ENCODE data around the gene GPR37.

Gene GPR37

DNA sequence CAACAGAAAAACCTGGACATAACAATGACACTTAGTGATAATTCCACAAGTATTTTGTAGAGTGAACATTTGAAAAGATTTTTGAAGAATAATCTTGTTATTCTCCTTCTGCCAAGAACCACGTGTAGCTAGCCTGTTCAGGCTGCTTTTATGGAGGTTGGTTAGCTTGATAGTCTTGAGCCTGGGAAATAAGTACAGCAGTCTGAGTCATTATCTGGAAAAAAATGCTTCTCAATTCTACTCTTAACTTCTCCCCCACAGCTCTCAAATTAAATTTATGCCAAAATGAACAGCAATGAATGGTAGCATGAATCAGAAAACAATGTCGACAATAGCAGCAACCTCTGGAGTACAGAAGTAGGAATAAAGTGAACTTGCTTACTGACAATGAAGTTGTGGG, 63.2 kb downstream of the GPR37 start:
- no peaks in the 10 kb centered on the region for H3F3A ChIP-seq (ENCODE audit: insufficient read depth)
- no peak overlapping the region for H3K4me2 ChIP-seq (ENCODE audit: low read depth, low read length, poor library complexity, severe bottlenecking)
- H3K4me3 ChIP-seq (ENCODE audit: insufficient read depth, low read length, poor library complexity, severe bottlenecking), result no peak overlapping the region
- no peak overlapping the region for H2AFZ ChIP-seq (ENCODE audit: low read depth, low read length, severe bottlenecking)
- H4K20me1 ChIP-seq (ENCODE audit: low read depth, low read length), result no peaks in the 10 kb centered on the region
- H3K9me2 ChIP-seq (replicated peaks; ENCODE audit: insufficient read depth, low read length), result no peaks in the 10 kb centered on the region
- H3K36me3 ChIP-seq (ENCODE audit: low read length), result no peaks in the 10 kb centered on the region
- TF ChIP-seq CTCF (IDR thresholded peaks at IDR 0.05; ENCODE audit: insufficient read depth, low read length, poor library complexity, severe bottlenecking) (no peak), EZH2phosphoT487 (conservative IDR thresholded peaks at IDR 0.05; ENCODE audit: low read length) (no peak)
- no peaks in the 10 kb centered on the region for H3K9me3 ChIP-seq (ENCODE audit: insufficient read depth, low read length)
- no peak overlapping the region for H3K27ac ChIP-seq (ENCODE audit: low read depth, low read length)
- no peaks in the 10 kb centered on the region for H3K27me3 ChIP-seq (ENCODE audit: low read length)
- no peaks in the 10 kb centered on the region for H3K79me2 ChIP-seq (ENCODE audit: insufficient read depth, low read length)
- no peak overlapping the region for H3K9ac ChIP-seq (ENCODE audit: low read length)

- H2AFZ ChIP-seq (ENCODE audit: low read depth, low read length, severe bottlenecking), result no peak overlapping the region
- H3K79me2 ChIP-seq (ENCODE audit: insufficient read depth, low read length), result no peaks in the 10 kb centered on the region
- TF ChIP-seq CTCF (IDR thresholded peaks at IDR 0.05; ENCODE audit: insufficient read depth, low read length, poor library complexity, severe bottlenecking), result no peak
- no peak for TF ChIP-seq EZH2phosphoT487 (conservative IDR thresholded peaks at IDR 0.05; ENCODE audit: low read length)
- H3K27ac ChIP-seq (ENCODE audit: low read depth, low read length), result no peak overlapping the region
- H3K9me2 ChIP-seq (replicated peaks; ENCODE audit: insufficient read depth, low read length), result no peaks in the 10 kb centered on the region
- no peaks in the 10 kb centered on the region for H3K27me3 ChIP-seq (ENCODE audit: low read length)
- no peaks in the 10 kb centered on the region for H4K20me1 ChIP-seq (ENCODE audit: low read depth, low read length)
- no peaks in the 10 kb centered on the region for H3K9me3 ChIP-seq (ENCODE audit: insufficient read depth, low read length)
- H3K4me2 ChIP-seq (ENCODE audit: low read depth, low read length, poor library complexity, severe bottlenecking), result no peak overlapping the region
- H3K36me3 ChIP-seq (ENCODE audit: low read length), result no peaks in the 10 kb centered on the region
- no peaks in the 10 kb centered on the region for H3F3A ChIP-seq (ENCODE audit: insufficient read depth)
- no peak overlapping the region for H3K4me3 ChIP-seq (ENCODE audit: insufficient read depth, low read length, poor library complexity, severe bottlenecking)
- no peak overlapping the region for H3K9ac ChIP-seq (ENCODE audit: low read length)
These were observed 63.6 kb downstream of the GPR37 start for GRCh38 chr7:124701955-124702354.

DNA sequence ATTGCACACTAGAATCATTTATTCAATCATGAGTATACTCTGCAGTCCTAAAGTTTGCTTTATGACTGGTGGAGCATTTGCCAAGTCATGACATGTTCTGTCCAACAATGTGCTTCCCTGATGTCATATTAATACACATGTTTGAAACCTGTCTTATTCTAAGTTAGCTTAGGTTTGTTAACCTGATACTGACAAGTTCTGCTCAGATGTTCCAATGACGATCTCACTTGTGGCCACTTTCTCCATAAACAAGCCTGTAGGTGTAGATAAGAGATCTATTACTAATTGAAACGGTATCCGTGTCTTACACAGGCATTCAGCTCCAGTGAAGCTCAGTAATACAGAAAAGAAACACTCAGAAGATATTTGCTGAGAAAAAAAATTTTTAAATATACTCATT, 64.9 kb downstream of the GPR37 start:
- Histone ChIP-seq H3K27ac (ENCODE audit: low read depth, low read length) (no peak overlapping the region), H3K36me3 (ENCODE audit: low read length) (no peaks in the 10 kb centered on the region), H3K4me3 (ENCODE audit: insufficient read depth, low read length, poor library complexity, severe bottlenecking) (no peak overlapping the region), H3K9ac (ENCODE audit: low read length) (no peak overlapping the region), H3K79me2 (ENCODE audit: insufficient read depth, low read length) (no peaks in the 10 kb centered on the region), H2AFZ (ENCODE audit: low read depth, low read length, severe bottlenecking) (no peak overlapping the region), H3K9me2 (replicated peaks; ENCODE audit: insufficient read depth, low read length) (no peaks in the 10 kb centered on the region), H3K9me3 (ENCODE audit: insufficient read depth, low read length) (no peaks in the 10 kb centered on the region), H4K20me1 (ENCODE audit: low read depth, low read length) (no peaks in the 10 kb centered on the region), H3F3A (ENCODE audit: insufficient read depth) (no peaks in the 10 kb centered on the region), H3K27me3 (ENCODE audit: low read length) (no peaks in the 10 kb centered on the region), H3K4me2 (ENCODE audit: low read depth, low read length, poor library complexity, severe bottlenecking) (no peak overlapping the region)
- no peak for TF ChIP-seq CTCF (IDR thresholded peaks at IDR 0.05; ENCODE audit: insufficient read depth, low read length, poor library complexity, severe bottlenecking)
- no peak for TF ChIP-seq EZH2phosphoT487 (conservative IDR thresholded peaks at IDR 0.05; ENCODE audit: low read length)

DNA sequence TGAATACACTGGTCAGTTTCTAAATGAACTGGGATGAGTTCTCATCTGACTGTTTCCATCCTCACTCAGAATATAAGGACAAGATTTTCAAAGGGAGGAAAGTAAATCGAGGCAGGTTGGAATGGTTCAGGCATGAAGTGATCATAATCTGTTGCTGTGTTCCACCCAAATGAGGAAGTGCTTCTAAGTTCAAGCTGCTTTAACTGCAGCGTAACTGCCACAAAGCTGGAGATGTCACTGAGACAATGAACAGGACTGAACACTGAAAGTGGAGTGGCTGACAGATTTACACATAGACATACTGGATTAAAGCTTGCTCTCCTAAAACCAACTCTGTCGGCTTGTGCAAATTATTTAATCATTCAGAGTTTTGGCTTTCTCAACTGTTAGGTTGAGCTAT, 66.6 kb downstream of the GPR37 start:
- Histone ChIP-seq H3K4me3 (ENCODE audit: insufficient read depth, low read length, poor library complexity, severe bottlenecking) (no peak overlapping the region), H3K27me3 (ENCODE audit: low read length) (no peaks in the 10 kb centered on the region), H2AFZ (ENCODE audit: low read depth, low read length, severe bottlenecking) (no peak overlapping the region), H3K9me3 (ENCODE audit: insufficient read depth, low read length) (no peaks in the 10 kb centered on the region), H3K79me2 (ENCODE audit: insufficient read depth, low read length) (no peaks in the 10 kb centered on the region), H3K4me2 (ENCODE audit: low read depth, low read length, poor library complexity, severe bottlenecking) (no peak overlapping the region), H3K36me3 (ENCODE audit: low read length) (no peaks in the 10 kb centered on the region), H3K9me2 (replicated peaks; ENCODE audit: insufficient read depth, low read length) (no peaks in the 10 kb centered on the region), H3K27ac (ENCODE audit: low read depth, low read length) (no peak overlapping the region), H3F3A (ENCODE audit: insufficient read depth) (no peaks in the 10 kb centered on the region), H4K20me1 (ENCODE audit: low read depth, low read length) (no peaks in the 10 kb centered on the region), H3K9ac (ENCODE audit: low read length) (no peak overlapping the region)
- no peak for TF ChIP-seq EZH2phosphoT487 (conservative IDR thresholded peaks at IDR 0.05; ENCODE audit: low read length)
- no peak for TF ChIP-seq CTCF (IDR thresholded peaks at IDR 0.05; ENCODE audit: insufficient read depth, low read length, poor library complexity, severe bottlenecking)

Measured in SU-DHL-6 (cell line).